HepG2 (cell line): ENCODE results near the gene CYLD.

Experiments
- BRCA1 ChIP-seq: sonication (generic); formaldehyde crosslinking; IDR thresholded peaks from 2 replicates; pipeline ENCODE4 v1.4.0; 2020; ENCODE audit warnings: missing genetic modification reagents
- E2F2 ChIP-seq: sonication (generic); formaldehyde crosslinking; IDR thresholded peaks from 2 replicates; pipeline ENCODE4 v1.4.0; 2020; ENCODE audit warnings: missing genetic modification reagents, borderline replicate concordance
- ELF1 ChIP-seq: sonication (generic); formaldehyde crosslinking; IDR thresholded peaks from 2 replicates; pipeline ENCODE4 v1.4.0; 2020; ENCODE audit warnings: missing genetic modification reagents
- HNRNPLL ChIP-seq: fragments of 200-400 bp; formaldehyde crosslinking; IDR thresholded peaks from 2 replicates; pipeline ENCODE4 v1.6.1; 2017; ENCODE audit warnings: mild to moderate bottlenecking, low read depth, low read length; ENCODE audit not compliant: poor library complexity, severe bottlenecking
- PBX3 ChIP-seq: sonication (generic); formaldehyde crosslinking; IDR thresholded peaks from 2 replicates; pipeline ENCODE4 v1.8.1; 2023; ENCODE audit warnings: missing genetic modification reagents, inconsistent platforms, borderline replicate concordance
- POLR2A ChIP-seq, 2 experiments: IDR thresholded peaks; 2 replicates each; pipeline ENCODE4 v1.6.1; 2011; ENCODE audit warnings: low read depth in 2 of 2, low read length in 2 of 2, mild to moderate bottlenecking in 1 of 2, moderate library complexity in 1 of 2; ENCODE audit not compliant: insufficient read depth in 1 of 2
- SMAD1 ChIP-seq: sonication (generic); formaldehyde crosslinking; IDR thresholded peaks from 2 replicates; pipeline ENCODE4 v1.4.0; 2020; ENCODE audit warnings: missing genetic modification reagents, low read depth, mild to moderate bottlenecking, borderline replicate concordance
- ZNF530 ChIP-seq: sonication (generic); formaldehyde crosslinking; IDR thresholded peaks from 2 replicates; pipeline ENCODE4 v1.5.0; 2020; ENCODE audit warnings: low read depth, mild to moderate bottlenecking, missing genetic modification reagents

GRCh38 chr16:50846511-50846910, 104.6 kb downstream of the CYLD start:
- TF ChIP-seq ZNF530 (CRISPR knock-in tag) (no peak), E2F2 (no peak), ELF1 (CRISPR knock-in tag) (no peak), HNRNPLL (no peak), PBX3 (CRISPR knock-in tag) (no peak), SMAD1 (CRISPR knock-in tag) (no peak), BRCA1 (no peak), POLR2A (IDR thresholded peaks at IDR 0.05; ENCODE audit: insufficient read depth in 1 of 2, low read depth in 2 of 2, low read length in 2 of 2) (no peak)
